Smooth muscle cell (in vitro differentiated cells): Measurements from ENCODE around the gene EXPH5. TPM values are rescaled to one million over a fixed set of nuclear protein-coding genes. Genes with fewer than 3 reads are reported as not detected.

Experiments used
- DNase-seq: peaks from one replicate; lab custom pipeline; 2025; ENCODE audit not compliant: unreplicated experiment; lab: John Stamatoyannopoulos, UW
- H2AFZ ChIP-seq: fragments of 200-600 bp; sonication (generic); 2 replicates; pipeline ENCODE4 v1.6.0; 2016; ENCODE audit warnings: antibody characterized with exemption, low read depth, mild to moderate bottlenecking
- H3F3A ChIP-seq: fragments of 200-600 bp; sonication (generic); 2 replicates; pipeline ENCODE4 v1.6.0; 2017; ENCODE audit warnings: antibody characterized with exemption, low read depth
- H3K27ac ChIP-seq: fragments of 200-600 bp; sonication (generic); 2 replicates; pipeline ENCODE4 v1.5.1; 2016; ENCODE audit warnings: low read depth, mild to moderate bottlenecking
- H3K27me3 ChIP-seq: fragments of 200-600 bp; sonication (generic); 2 replicates; pipeline ENCODE4 v1.6.1; 2016; ENCODE audit warnings: low read depth, mild to moderate bottlenecking
- H3K36me3 ChIP-seq: fragments of 200-600 bp; sonication (generic); 2 replicates; pipeline ENCODE4 v1.5.1; 2016; ENCODE audit warnings: low read depth
- H3K4me1 ChIP-seq: fragments of 200-600 bp; sonication (generic); 2 replicates; pipeline ENCODE4 v1.5.1; 2016; ENCODE audit warnings: low read depth
- H3K4me2 ChIP-seq: fragments of 200-600 bp; sonication (generic); 2 replicates; pipeline ENCODE4 v1.6.0; 2016; ENCODE audit warnings: mild to moderate bottlenecking
- H3K4me3 ChIP-seq: fragments of 200-600 bp; sonication (generic); 2 replicates; pipeline ENCODE4 v1.5.1; 2016; ENCODE audit warnings: mild to moderate bottlenecking
- H3K79me2 ChIP-seq: fragments of 200-600 bp; sonication (generic); 2 replicates; pipeline ENCODE4 v1.6.0; 2016; ENCODE audit warnings: low read depth, mild to moderate bottlenecking
- H3K9ac ChIP-seq: fragments of 200-600 bp; sonication (generic); 2 replicates; pipeline ENCODE4 v1.6.0; 2016; ENCODE audit warnings: low read depth
- H3K9me3 ChIP-seq: fragments of 200-600 bp; sonication (generic); replicated peaks from 2 replicates; pipeline ENCODE4 v1.5.1; 2016; ENCODE audit warnings: low read depth
- H4K20me1 ChIP-seq: fragments of 200-600 bp; sonication (generic); 2 replicates; pipeline ENCODE4 v1.6.0; 2016; ENCODE audit warnings: low read depth
- CTCF ChIP-seq: fragments of 200-600 bp; sonication (generic); IDR thresholded peaks from 2 replicates; pipeline ENCODE4 v1.5.1; 2017; ENCODE audit warnings: borderline replicate concordance, mild to moderate bottlenecking, antibody characterized with exemption; ENCODE audit not compliant: insufficient read depth, poor library complexity, severe bottlenecking
- WGBS: methylation state at CpG from one replicate; pipeline ENCODE4 v1.1.7; 2016; ENCODE audit warnings: low lambda C conversion rate; 5-methylcytosine and 5-hydroxymethylcytosine counted together
- polyA plus RNA-seq: library from polyadenylated mRNA; unstranded; fragments of >200 nt; fragmentation: Nextera tagmentation; extraction: Ambion mirVana; gene quantifications from 2 replicates; pipeline ENCODE4 v1.2.1, GENCODE V29; 2016
- total RNA-seq: library from RNA; depleted of rRNA; stranded (reverse); fragments of >200 nt; gene quantifications from 2 replicates; pipeline ENCODE4 v1.2.3, GENCODE V29; 2014

Gene EXPH5
- total and polyA plus RNA-seq, 2 experiments from 2014 or later, result 0.54 to 6.9 TPM

GRCh38 chr11:108614086-108614485 is 20.5 kb upstream of the EXPH5 start:
- Histone ChIP-seq H3K9ac (no peak overlapping the region), H3K79me2 (no peaks in the 10 kb centered on the region), H3K36me3 (no peaks in the 10 kb centered on the region), H3F3A (no peaks in the 10 kb centered on the region), H2AFZ (no peak overlapping the region), H3K9me3 (no peaks in the 10 kb centered on the region), H3K4me2 (no peak overlapping the region), H3K4me3 (no peak overlapping the region), H4K20me1 (no peaks in the 10 kb centered on the region), H3K4me1 (no peaks in the 10 kb centered on the region), H3K27me3 (no peaks in the 10 kb centered on the region), H3K27ac (no peak overlapping the region)
- no peak for TF ChIP-seq CTCF
- no peak for DNase-seq
- 89% methylated on average over 3 of the region's 3 CpGs for WGBS

- WGBS, result 41% methylated on average over 5 of the region's 5 CpGs
- H3K4me1 ChIP-seq, result no peaks in the 10 kb centered on the region
- no peak overlapping the region for H3K27ac ChIP-seq
- TF ChIP-seq CTCF, result no peak
- no peak overlapping the region for H3K9ac ChIP-seq
- H3K4me2 ChIP-seq, result no peak overlapping the region
- no peak overlapping the region for H2AFZ ChIP-seq
- no peaks in the 10 kb centered on the region for H3K9me3 ChIP-seq
- DNase-seq, result no peak
- H3F3A ChIP-seq, result no peaks in the 10 kb centered on the region
- H3K4me3 ChIP-seq, result no peak overlapping the region
- H3K36me3 ChIP-seq, result no peaks in the 10 kb centered on the region
- H4K20me1 ChIP-seq, result no peaks in the 10 kb centered on the region
- H3K79me2 ChIP-seq, result no peaks in the 10 kb centered on the region
- no peaks in the 10 kb centered on the region for H3K27me3 ChIP-seq
Measured at GRCh38 chr11:108609682-108610081, 16.1 kb upstream of the EXPH5 start.

- Histone ChIP-seq H3K36me3 (no peaks in the 10 kb centered on the region), H3K79me2 (no peaks in the 10 kb centered on the region), H3K4me3 (no peak overlapping the region), H3F3A (no peaks in the 10 kb centered on the region), H3K4me1 (no peaks in the 10 kb centered on the region), H3K4me2 (no peak overlapping the region), H3K9me3 (no peaks in the 10 kb centered on the region), H4K20me1 (no peaks in the 10 kb centered on the region), H3K27me3 (no peaks in the 10 kb centered on the region), H2AFZ (no peak overlapping the region), H3K27ac (no peak overlapping the region), H3K9ac (no peak overlapping the region)
- WGBS, result 100% methylated on average over 1 of the region's 1 CpG
- no peak for TF ChIP-seq CTCF
- DNase-seq, result no peak
Measured at GRCh38 chr11:108608548-108608947, 15.0 kb upstream of the EXPH5 start.

- H3K9ac ChIP-seq, result peak overlapping the region; percentile 43
- no peak overlapping the region for H3K4me2 ChIP-seq
- no peaks in the 10 kb centered on the region for H3K4me1 ChIP-seq
- no peaks in the 10 kb centered on the region for H3F3A ChIP-seq
- no peaks in the 10 kb centered on the region for H3K36me3 ChIP-seq
- no peak for DNase-seq
- no peaks in the 10 kb centered on the region for H3K27me3 ChIP-seq
- no peaks in the 10 kb centered on the region for H3K79me2 ChIP-seq
- no peak overlapping the region for H3K4me3 ChIP-seq
- H3K27ac ChIP-seq, result peak overlapping the region; percentile 62
- H4K20me1 ChIP-seq, result no peaks in the 10 kb centered on the region
- WGBS, result 72% methylated on average over 3 of the region's 3 CpGs
- no peak overlapping the region for H2AFZ ChIP-seq
- no peak for TF ChIP-seq CTCF
- no peaks in the 10 kb centered on the region for H3K9me3 ChIP-seq
Measured at GRCh38 chr11:108606495-108607160, 13.1 kb upstream of the EXPH5 start.
